GM23248 (cell line): Measurements from ENCODE around the gene OR8D1.

Source experiments
- EZH2 ChIP-seq: fragments of 200-600 bp; sonication (generic); IDR thresholded peaks from 2 replicates; pipeline ENCODE4 v1.6.1; 2018; ENCODE audit warnings: antibody characterized with exemption, mild to moderate bottlenecking; ENCODE audit not compliant: insufficient read depth, poor library complexity, severe bottlenecking
- EZH2phosphoT487 ChIP-seq: fragments of 200-600 bp; sonication (generic); IDR thresholded peaks from 2 replicates; pipeline ENCODE4 v1.6.1; 2018; ENCODE audit warnings: antibody characterized with exemption, moderate library complexity, mild to moderate bottlenecking, low read depth; ENCODE audit not compliant: insufficient read depth

GRCh38 chr11:124307093-124307492, 6.7 kb downstream of the OR8D1 start:
- TF ChIP-seq EZH2 (no peak), EZH2phosphoT487 (no peak)
